HCT116 (cell line): Measurements from ENCODE around the gene ZNF396.

Source experiments
- CTCF ChIP-seq, 3 experiments: fragments of 200-600 bp in 1 of 3; sonication (generic) in 1 of 3; IDR thresholded peaks in 2 of 3; conservative IDR thresholded peaks in 1 of 3; 2 replicates each; pipeline ENCODE4 v1.5.1; 2012 to 2017; ENCODE audit warnings: low read depth in 2 of 3, low read length in 2 of 3, antibody characterized with exemption in 1 of 3, borderline replicate concordance in 1 of 3, control low read depth in 1 of 3, mild to moderate bottlenecking in 1 of 3, mixed read lengths in 1 of 3, mixed run types in 1 of 3, moderate library complexity in 1 of 3; ENCODE audit not compliant: insufficient read depth in 1 of 3
- EGR1 ChIP-seq: IDR thresholded peaks from 2 replicates; pipeline ENCODE4 v1.6.1; 2012; ENCODE audit warnings: low read depth
- EZH2phosphoT487 ChIP-seq: fragments of 200-600 bp; IDR thresholded peaks from 2 replicates; pipeline ENCODE4 v1.6.1; 2018; ENCODE audit warnings: antibody characterized with exemption, borderline replicate concordance
- FOSL1 ChIP-seq: IDR thresholded peaks from 2 replicates; pipeline ENCODE4 v1.6.1; 2012; ENCODE audit warnings: low read depth
- POLR2A ChIP-seq: IDR thresholded peaks from 2 replicates; pipeline ENCODE4 v1.7.0; 2011; ENCODE audit warnings: borderline replicate concordance; ENCODE audit not compliant: insufficient read depth, insufficient read length; ENCODE audit errors: extremely low read depth
- POLR2AphosphoS5 ChIP-seq: IDR thresholded peaks from 2 replicates; pipeline ENCODE4 v1.6.1; 2011; ENCODE audit warnings: mild to moderate bottlenecking, low read depth, low read length, moderate library complexity
- RAD21 ChIP-seq: IDR thresholded peaks from 2 replicates; pipeline ENCODE4 v1.6.1; 2012; ENCODE audit warnings: low read depth, mild to moderate bottlenecking
- YY1 ChIP-seq: IDR thresholded peaks from 2 replicates; pipeline ENCODE4 v1.6.1; 2011; ENCODE audit warnings: low read length, low read depth, moderate library complexity, mild to moderate bottlenecking; ENCODE audit not compliant: insufficient replicate concordance; ENCODE audit errors: extremely low read depth
- ZFX ChIP-seq: fragments of 450-650 bp; IDR thresholded peaks from 2 replicates; pipeline ENCODE4 v1.6.1; 2017
- ZNF274 ChIP-seq: fragments of 200-500 bp; sonication (Bioruptor generic); IDR thresholded peaks from 2 replicates; pipeline ENCODE4 v1.6.1; 2014; ENCODE audit warnings: mild to moderate bottlenecking, low read depth, low read length, inconsistent platforms
- TF ChIP-seq, protein P1 (sequence below): IDR thresholded peaks from 2 replicates; pipeline ENCODE4 v1.6.1; 2012
- TF ChIP-seq, protein P2 (sequence below): IDR thresholded peaks from 2 replicates; pipeline ENCODE4 v1.6.1; 2011; ENCODE audit warnings: mild to moderate bottlenecking, low read length, moderate library complexity; ENCODE audit not compliant: insufficient replicate concordance; ENCODE audit errors: extremely low read depth

DNA sequence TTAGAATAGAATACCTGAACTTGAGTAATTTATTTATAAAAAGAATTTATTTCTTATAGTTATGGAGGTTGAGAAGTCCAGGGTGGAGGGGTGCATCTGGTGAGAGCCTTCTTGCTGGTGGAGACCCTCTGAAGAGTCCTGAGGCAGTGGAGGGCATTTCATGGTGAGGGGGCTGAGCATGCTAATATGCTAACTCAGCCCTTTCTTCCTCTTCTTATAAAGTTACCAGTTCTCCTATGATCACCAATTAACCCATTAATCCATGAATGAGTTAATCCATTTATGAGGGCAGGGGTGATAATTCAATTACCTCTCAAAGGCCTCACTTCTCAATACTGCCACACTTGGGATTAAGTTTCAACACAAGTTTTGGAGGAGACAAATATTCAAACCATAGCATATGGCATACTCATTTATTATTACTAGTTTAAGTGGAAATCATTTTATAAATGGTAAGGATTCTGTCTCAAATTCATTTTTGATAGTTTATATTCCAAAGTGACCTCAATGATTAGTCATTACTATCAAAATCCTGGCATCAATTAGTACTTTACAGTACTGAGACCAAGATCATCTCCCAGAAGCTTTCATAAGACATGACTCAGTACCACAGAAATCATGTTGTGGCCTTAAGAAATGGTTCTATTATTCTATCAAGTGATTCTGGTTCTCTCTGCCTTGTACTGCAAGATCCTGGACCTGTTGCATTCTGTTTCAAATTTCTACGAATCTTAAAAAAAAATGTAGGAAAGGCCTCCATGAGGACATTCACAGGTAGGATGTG, 5.5 kb downstream of the ZNF396 start:
- no peak for TF ChIP-seq CTCF (IDR thresholded peaks at IDR 0.05 in 2 of 3, conservative IDR thresholded peaks at IDR 0.05 in 1 of 3; ENCODE audit: borderline replicate concordance in 1 of 3, insufficient read depth in 1 of 3, low read depth in 2 of 3, low read length in 2 of 3)
- no peak for TF ChIP-seq POLR2A
- TF ChIP-seq RAD21: no peak
- no peak for TF ChIP-seq EZH2phosphoT487
- no peak for TF ChIP-seq EGR1
- TF ChIP-seq, protein P1, sequence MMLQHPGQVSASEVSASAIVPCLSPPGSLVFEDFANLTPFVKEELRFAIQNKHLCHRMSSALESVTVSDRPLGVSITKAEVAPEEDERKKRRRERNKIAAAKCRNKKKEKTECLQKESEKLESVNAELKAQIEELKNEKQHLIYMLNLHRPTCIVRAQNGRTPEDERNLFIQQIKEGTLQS: no peak
- no peak for TF ChIP-seq POLR2AphosphoS5
- no peak for TF ChIP-seq ZNF274
- TF ChIP-seq ZFX: no peak
- TF ChIP-seq, protein P2, sequence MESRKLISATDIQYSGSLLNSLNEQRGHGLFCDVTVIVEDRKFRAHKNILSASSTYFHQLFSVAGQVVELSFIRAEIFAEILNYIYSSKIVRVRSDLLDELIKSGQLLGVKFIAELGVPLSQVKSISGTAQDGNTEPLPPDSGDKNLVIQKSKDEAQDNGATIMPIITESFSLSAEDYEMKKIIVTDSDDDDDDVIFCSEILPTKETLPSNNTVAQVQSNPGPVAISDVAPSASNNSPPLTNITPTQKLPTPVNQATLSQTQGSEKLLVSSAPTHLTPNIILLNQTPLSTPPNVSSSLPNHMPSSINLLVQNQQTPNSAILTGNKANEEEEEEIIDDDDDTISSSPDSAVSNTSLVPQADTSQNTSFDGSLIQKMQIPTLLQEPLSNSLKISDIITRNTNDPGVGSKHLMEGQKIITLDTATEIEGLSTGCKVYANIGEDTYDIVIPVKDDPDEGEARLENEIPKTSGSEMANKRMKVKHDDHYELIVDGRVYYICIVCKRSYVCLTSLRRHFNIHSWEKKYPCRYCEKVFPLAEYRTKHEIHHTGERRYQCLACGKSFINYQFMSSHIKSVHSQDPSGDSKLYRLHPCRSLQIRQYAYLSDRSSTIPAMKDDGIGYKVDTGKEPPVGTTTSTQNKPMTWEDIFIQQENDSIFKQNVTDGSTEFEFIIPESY: no peak
- no peak for TF ChIP-seq YY1
- TF ChIP-seq FOSL1: no peak
